Frontal cortex (tissue), 4 donors: ENCODE measurements around the gene MMP24OS. TPM values are rescaled to one million over a fixed set of nuclear protein-coding genes. Genes with fewer than 3 reads are reported as not detected.

Source experiments
- DNase-seq, 2 donors: peaks; one replicate each; pipeline ENCODE4 v3.0.0; 2012; ENCODE audit warnings: low spot score in 2 of 2
- FAIRE-seq: peaks from 2 replicates; lab custom pipeline; 2012; peaks lifted over from hg19 to GRCh38; lab: Jason Lieb, UNC
- total RNA-seq: library from RNA; depleted of rRNA; stranded (reverse); fragments of >200 nt; gene quantifications from one replicate; pipeline ENCODE4 v1.2.3, GENCODE V29; 2014
- donor health status: control.
- donor health status: control.
- donor health status: control.

The MMP24OS gene
- total RNA-seq, 1 donor from 2014 or later, result 3.3 TPM

- DNase-seq (no peak), FAIRE-seq (no peak)
Observed at GRCh38 chr20:35293303-35294292, 15.7 kb upstream of the MMP24OS start.

- FAIRE-seq, result no peak
- no peak for DNase-seq
Observed at GRCh38 chr20:35292504-35293285, 14.8 kb upstream of the MMP24OS start.

- FAIRE-seq (no peak), DNase-seq (no peak)
Observed at GRCh38 chr20:35291654-35292503, 14.0 kb upstream of the MMP24OS start, which contains the start of gene FAM83C. Gene FAM83C, minus strand, starts transcription at chr20:35292425. Its CDS starts 121 bp downstream, at chr20:35292304.

GRCh38 chr20:35290887-35291417, 13.0 kb upstream of the MMP24OS start:
- no peak for FAIRE-seq
- DNase-seq, result no peak

GRCh38 chr20:35290186-35290886, 12.4 kb upstream of the MMP24OS start:
- no peak for FAIRE-seq
- DNase-seq, result no peak

- DNase-seq (no peak), FAIRE-seq (no peak)
Observed at GRCh38 chr20:35288325-35289060, 10.6 kb upstream of the MMP24OS start.

GRCh38 chr20:35287509-35288324, 9.8 kb upstream of the MMP24OS start:
- FAIRE-seq (no peak), DNase-seq (no peak)

- DNase-seq (no peak), FAIRE-seq (no peak)
Observed at GRCh38 chr20:35286899-35287508, 9.1 kb upstream of the MMP24OS start.

- FAIRE-seq (no peak), DNase-seq (no peak)
Observed at GRCh38 chr20:35286077-35286898, 8.4 kb upstream of the MMP24OS start.

- no peak for FAIRE-seq
- no peak for DNase-seq
Observed at GRCh38 chr20:35285806-35286076, 7.8 kb upstream of the MMP24OS start.

GRCh38 chr20:35284992-35285805, 7.3 kb upstream of the MMP24OS start:
- no peak for FAIRE-seq
- no peak for DNase-seq

- DNase-seq (peak; percentile 77 to 88), FAIRE-seq (no peak)
Observed at GRCh38 chr20:35284267-35284991, 6.5 kb upstream of the MMP24OS start, which contains the start of gene EIF6. Gene EIF6, minus strand, starts transcription at chr20:35284772. Its CDS starts 285 bp downstream, at chr20:35284487.

- FAIRE-seq (no peak), DNase-seq (no peak)
Observed at GRCh38 chr20:35283441-35284266, 5.7 kb upstream of the MMP24OS start.

- FAIRE-seq, result no peak
- DNase-seq, result no peak
Observed at GRCh38 chr20:35281506-35282101, 3.7 kb upstream of the MMP24OS start.
